ENCODE measurements around the gene BOC. TPM values are rescaled to one million over a fixed set of nuclear protein-coding genes. Genes with fewer than 3 reads are reported as not detected.

BOC gene
- total RNA-seq, 2 experiments from 2014 or later, result 0.03 TPM; not detected in 1

GRCh38 chr3:113287803-113288648 is 76.7 kb downstream of the BOC start:
- no peaks in the 10 kb centered on the region for H3K4me1 ChIP-seq (ENCODE audit: insufficient read depth, low read length, poor library complexity, severe bottlenecking)
- H3K36me3 ChIP-seq (ENCODE audit: insufficient read depth, low read length), result no peaks in the 10 kb centered on the region
- intact Hi-C loops (cut with micrococcal nuclease; ENCODE audit: unreplicated experiment), result loop anchor here (1.0 to 5.0 kb wide), 3 partner anchors 151 to 556 kb away; no protein-coding TSS in a partner anchor
- ChIA-PET CTCF (ENCODE audit: unreplicated experiment) (interaction anchor here (1.0 kb wide), 1 partner anchor 290 kb away, joined by 4 read pairs; no protein-coding TSS in a partner anchor), POLR2A (interaction anchor here (0.5 to 1.6 kb wide), 3 partner anchors 11 to 72 kb away, joined by 3 read pairs; no protein-coding TSS in a partner anchor)
- no peak overlapping the region for H3K4me2 ChIP-seq (ENCODE audit: low read length)
- no peaks in the 10 kb centered on the region for H4K20me1 ChIP-seq (ENCODE audit: insufficient read depth, low read length)
- H2AFZ ChIP-seq (ENCODE audit: low read length), result no peak overlapping the region
- peak; percentile 98 for TF ChIP-seq CTCF (conservative IDR thresholded peaks at IDR 0.05; ENCODE audit: low read length)
- TF ChIP-seq EZH2phosphoT487 (IDR thresholded peaks at IDR 0.05; ENCODE audit: borderline replicate concordance, low read depth, low read length), result no peak
- no peak overlapping the region for H3K27ac ChIP-seq (ENCODE audit: low read depth, low read length, poor library complexity, severe bottlenecking)
- H3K79me2 ChIP-seq (ENCODE audit: insufficient read depth, low read depth, low read length), result no peaks in the 10 kb centered on the region
- no peaks in the 10 kb centered on the region for H3K9me2 ChIP-seq (ENCODE audit: insufficient read depth, low read length)
- peak; percentile 64 for DNase-seq (ENCODE audit: low spot score)
- H3K9me3 ChIP-seq (ENCODE audit: low read length), result no peaks in the 10 kb centered on the region
- no TSS peak for BruUV-seq (replicated peaks)
- no peak overlapping the region for H3K4me3 ChIP-seq (ENCODE audit: low read depth, low read length, poor library complexity, severe bottlenecking)

GRCh38 chr3:113288881-113289280 is 77.5 kb downstream of the BOC start:
- ChIA-PET CTCF (ENCODE audit: unreplicated experiment) (no interaction called here), POLR2A (interaction anchor here (0.6 kb wide), 1 partner anchor 672 kb away, joined by 5 read pairs; no protein-coding TSS in a partner anchor)
- Histone ChIP-seq H3K27ac (ENCODE audit: low read depth, low read length, poor library complexity, severe bottlenecking) (no peak overlapping the region), H3K4me3 (ENCODE audit: low read depth, low read length, poor library complexity, severe bottlenecking) (no peak overlapping the region), H3K36me3 (ENCODE audit: insufficient read depth, low read length) (no peaks in the 10 kb centered on the region), H3K9me3 (ENCODE audit: low read length) (no peaks in the 10 kb centered on the region), H2AFZ (ENCODE audit: low read length) (no peak overlapping the region), H3K4me2 (ENCODE audit: low read length) (no peak overlapping the region), H4K20me1 (ENCODE audit: insufficient read depth, low read length) (no peaks in the 10 kb centered on the region), H3K79me2 (ENCODE audit: insufficient read depth, low read depth, low read length) (no peaks in the 10 kb centered on the region), H3K4me1 (ENCODE audit: insufficient read depth, low read length, poor library complexity, severe bottlenecking) (no peaks in the 10 kb centered on the region), H3K9me2 (ENCODE audit: insufficient read depth, low read length) (no peaks in the 10 kb centered on the region)
- DNase-seq (ENCODE audit: low spot score), result no peak
- intact Hi-C loops (cut with micrococcal nuclease; ENCODE audit: unreplicated experiment), result loop anchor here (1.0 to 5.0 kb wide), 3 partner anchors 152 to 557 kb away; no protein-coding TSS in a partner anchor
- TF ChIP-seq CTCF (conservative IDR thresholded peaks at IDR 0.05; ENCODE audit: low read length) (no peak), EZH2phosphoT487 (IDR thresholded peaks at IDR 0.05; ENCODE audit: borderline replicate concordance, low read depth, low read length) (no peak)
- no TSS peak for BruUV-seq (replicated peaks)

GRCh38 chr3:113291572-113291971 is 80.2 kb downstream of the BOC start:
- intact Hi-C loops (cut with micrococcal nuclease; ENCODE audit: unreplicated experiment), result no loop called here
- H3K36me3 ChIP-seq (ENCODE audit: insufficient read depth, low read length), result no peaks in the 10 kb centered on the region
- no TSS peak for BruUV-seq (replicated peaks)
- H4K20me1 ChIP-seq (ENCODE audit: insufficient read depth, low read length), result no peaks in the 10 kb centered on the region
- POLR2A ChIA-PET, result no interaction called here
- H3K9me3 ChIP-seq (ENCODE audit: low read length), result no peaks in the 10 kb centered on the region
- no peaks in the 10 kb centered on the region for H3K4me1 ChIP-seq (ENCODE audit: insufficient read depth, low read length, poor library complexity, severe bottlenecking)
- TF ChIP-seq CTCF (conservative IDR thresholded peaks at IDR 0.05; ENCODE audit: low read length), result no peak
- no peak for TF ChIP-seq EZH2phosphoT487 (IDR thresholded peaks at IDR 0.05; ENCODE audit: borderline replicate concordance, low read depth, low read length)
- H3K4me3 ChIP-seq (ENCODE audit: low read depth, low read length, poor library complexity, severe bottlenecking), result no peak overlapping the region
- CTCF ChIA-PET (ENCODE audit: unreplicated experiment), result no interaction called here
- no peaks in the 10 kb centered on the region for H3K9me2 ChIP-seq (ENCODE audit: insufficient read depth, low read length)
- H2AFZ ChIP-seq (ENCODE audit: low read length), result no peak overlapping the region
- no peak for DNase-seq (ENCODE audit: low spot score)
- no peak overlapping the region for H3K4me2 ChIP-seq (ENCODE audit: low read length)
- H3K79me2 ChIP-seq (ENCODE audit: insufficient read depth, low read depth, low read length), result no peaks in the 10 kb centered on the region
- no peak overlapping the region for H3K27ac ChIP-seq (ENCODE audit: low read depth, low read length, poor library complexity, severe bottlenecking)

All from OCI-LY7 (cell line).